RWPE1 (cell line): ENCODE results near the gene REM2.

ENCODE experiments used
- CTCF ChIA-PET: fragments of 350-600 bp; sonication (Branson Sonifier 250); formaldehyde crosslinking; extraction: SDS; loops from one replicate; lab custom pipeline; 2021; lab: Yijun Ruan, JAX
- POLR2A ChIA-PET: fragments of 400-600 bp; formaldehyde crosslinking; extraction: SDS; loops from one replicate; lab custom pipeline; 2020; ENCODE audit warnings: antibody characterized with exemption; ENCODE audit not compliant: low non-redundant PET; lab: Yijun Ruan, JAX
- DNase-seq: peaks from one replicate; pipeline ENCODE4 v3.0.0; 2012; ENCODE audit warnings: low spot score
- H3K27ac ChIP-seq: fragments of 450-650 bp; 2 replicates; pipeline ENCODE4 v1.5.1; 2017
- CTCF ChIP-seq: fragments of 450-650 bp; conservative IDR thresholded peaks from 2 replicates; pipeline ENCODE4 v1.5.1; 2017; ENCODE audit warnings: low read depth, mild to moderate bottlenecking

REM2 gene

GRCh38 chr14:22900081-22900799, 17.2 kb downstream of the REM2 start:
- ChIA-PET POLR2A (no interaction called here), CTCF (interaction anchor here (0.6 to 1.8 kb wide), 11 partner anchors 10 to 328 kb away, joined by 3 to 12 read pairs (median 5); no protein-coding TSS in a partner anchor)
- peak; percentile 82 for DNase-seq
- no peak overlapping the region for H3K27ac ChIP-seq
- TF ChIP-seq CTCF, result peak; percentile 79

GRCh38 chr14:22901799-22902198, 18.8 kb downstream of the REM2 start:
- no peak for TF ChIP-seq CTCF
- no peak for DNase-seq
- peak overlapping the region; percentile 11; the same call in 1 of the 2 replicates for H3K27ac ChIP-seq
- POLR2A ChIA-PET, result interaction anchor here (0.6 kb wide), 1 partner anchor 9 kb away, joined by 3 read pairs; no protein-coding TSS in a partner anchor
- CTCF ChIA-PET, result interaction anchor here (1.3 kb wide), 1 partner anchor 79 kb away, joined by 3 read pairs; no protein-coding TSS in a partner anchor

- POLR2A ChIA-PET, result no interaction called here
- no peak overlapping the region for H3K27ac ChIP-seq
- CTCF ChIA-PET, result no interaction called here
- no peak for TF ChIP-seq CTCF
- no peak for DNase-seq
Measured at GRCh38 chr14:22903742-22904087, 20.7 kb downstream of the REM2 start.

- ChIA-PET POLR2A (no interaction called here), CTCF (interaction anchor here (0.6 kb wide), 1 partner anchor 227 kb away, joined by 3 read pairs; no protein-coding TSS in a partner anchor)
- no peak overlapping the region for H3K27ac ChIP-seq
- DNase-seq, result no peak
- TF ChIP-seq CTCF, result no peak
Measured at GRCh38 chr14:22905627-22906026, 22.6 kb downstream of the REM2 start.

GRCh38 chr14:22906073-22906472, 23.1 kb downstream of the REM2 start:
- TF ChIP-seq CTCF, result no peak
- CTCF ChIA-PET, result no interaction called here
- no peak overlapping the region for H3K27ac ChIP-seq
- POLR2A ChIA-PET, result no interaction called here
- no peak for DNase-seq

GRCh38 chr14:22907429-22907828, 24.4 kb downstream of the REM2 start:
- CTCF ChIA-PET, result no interaction called here
- H3K27ac ChIP-seq, result no peak overlapping the region
- DNase-seq, result no peak
- POLR2A ChIA-PET, result interaction anchor here (0.7 kb wide), 1 partner anchor 1784 kb away, joined by 3 read pairs; no protein-coding TSS in a partner anchor
- no peak for TF ChIP-seq CTCF
